Osteocyte (in vitro differentiated cells): ENCODE results near the gene HSPA4L. TPM values are rescaled to one million over a fixed set of nuclear protein-coding genes. Genes with fewer than 3 reads are reported as not detected.

ENCODE experiments used
- DNase-seq: peaks from one replicate; pipeline ENCODE4 v3.0.0; 2021; ENCODE audit warnings: mixed read lengths; ENCODE audit not compliant: unreplicated experiment; ENCODE audit errors: extremely low spot score
- H3K27ac Mint-ChIP-seq: one replicate; pipeline ENCODE4 v1.8.0; 2021; ENCODE audit warnings: mild to moderate bottlenecking, mixed read lengths; ENCODE audit not compliant: unreplicated experiment
- H3K27me3 Mint-ChIP-seq: one replicate; pipeline ENCODE4 v1.8.0; 2021; ENCODE audit warnings: mixed read lengths; ENCODE audit not compliant: unreplicated experiment
- H3K36me3 Mint-ChIP-seq: one replicate; pipeline ENCODE4 v1.8.0; 2021; ENCODE audit warnings: mixed read lengths; ENCODE audit not compliant: unreplicated experiment
- H3K4me1 Mint-ChIP-seq: one replicate; pipeline ENCODE4 v1.8.0; 2021; ENCODE audit warnings: mixed read lengths; ENCODE audit not compliant: unreplicated experiment
- H3K4me3 Mint-ChIP-seq: one replicate; pipeline ENCODE4 v1.8.0; 2021; ENCODE audit warnings: mild to moderate bottlenecking, moderate library complexity, mixed read lengths; ENCODE audit not compliant: unreplicated experiment
- H3K9me3 Mint-ChIP-seq: one replicate; pipeline ENCODE4 v1.8.0; 2021; ENCODE audit warnings: mixed read lengths; ENCODE audit not compliant: unreplicated experiment
- total RNA-seq: library from RNA; stranded (reverse); gene quantifications from 2 replicates; pipeline ENCODE4 v1.2.1, GENCODE V29; 2021
- TF ChIP-seq, protein P1 (sequence below): fragments of 200-600 bp; sonication (generic); IDR thresholded peaks from 2 replicates; pipeline ENCODE4 v1.5.0; 2021; ENCODE audit warnings: antibody characterized with exemption, mild to moderate bottlenecking, moderate library complexity

HSPA4L gene
- total RNA-seq, 1 donor from 2014 or later, result 2.5 TPM

DNA sequence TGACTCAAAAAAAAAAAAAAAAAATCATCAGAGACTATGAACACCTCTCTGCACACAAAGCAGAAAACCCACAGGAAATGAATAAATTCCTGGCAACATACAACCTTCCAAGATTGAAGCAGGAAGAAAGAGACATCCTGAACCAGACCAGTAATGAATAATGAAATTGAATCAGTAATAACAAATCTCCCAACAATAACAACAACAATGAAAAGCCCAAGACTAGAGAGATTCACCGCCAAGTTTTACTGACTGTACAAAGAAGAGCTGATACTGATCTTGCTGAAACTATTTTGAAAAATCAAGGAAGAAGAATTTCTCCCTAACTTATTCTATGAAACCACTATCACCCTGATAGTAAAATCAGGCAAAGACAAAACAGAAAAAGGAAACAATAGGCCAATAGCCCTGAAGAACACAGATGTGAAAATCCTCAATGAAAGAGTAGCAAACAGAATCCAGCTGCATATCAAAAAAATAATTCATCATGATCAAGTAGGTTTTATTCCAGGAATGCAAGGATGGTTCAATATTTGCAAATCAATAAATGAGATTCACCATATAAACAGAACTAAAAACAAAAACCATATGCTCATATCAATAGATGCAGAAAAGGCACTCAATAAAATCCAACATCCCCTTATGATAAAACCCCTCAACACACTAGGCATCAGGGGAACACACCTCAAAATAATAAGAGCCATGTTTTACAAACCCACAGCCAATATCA lies 67.5 kb downstream of the HSPA4L start:
- no peak for DNase-seq
- H3K36me3 Mint-ChIP-seq, result peaks cover 27% of the 10 kb centered on the region

DNA sequence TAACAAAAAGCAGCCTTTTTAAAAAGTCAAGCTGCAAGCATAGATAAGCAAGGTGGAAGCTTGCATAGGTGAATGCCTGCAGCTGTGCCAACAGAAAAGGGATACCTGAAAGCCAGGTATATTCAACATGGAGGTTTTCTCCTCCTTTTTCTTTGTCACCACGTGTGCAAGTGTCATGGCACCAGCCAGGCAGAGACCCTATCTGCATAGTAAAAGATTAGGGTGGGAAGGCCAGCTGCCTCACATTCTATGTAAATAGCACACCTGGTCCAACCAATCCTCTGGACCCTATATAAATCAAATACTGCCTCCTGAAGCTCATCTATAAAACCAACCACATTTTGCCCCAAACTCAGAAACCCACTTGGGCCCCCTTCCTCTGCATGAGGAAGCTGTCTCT lies 70.5 kb downstream of the HSPA4L start:
- no peak overlapping the region for H3K4me3 Mint-ChIP-seq

More for the DNA sequence above, 67.5 kb downstream of the HSPA4L start:
- Mint-ChIP-seq H3K27ac (no peak overlapping the region), H3K4me3 (no peak overlapping the region), H3K4me1 (no peaks in the 10 kb centered on the region), H3K9me3 (peaks cover 57% of the 10 kb centered on the region), H3K27me3 (no peaks in the 10 kb centered on the region)
- TF ChIP-seq, protein P1, sequence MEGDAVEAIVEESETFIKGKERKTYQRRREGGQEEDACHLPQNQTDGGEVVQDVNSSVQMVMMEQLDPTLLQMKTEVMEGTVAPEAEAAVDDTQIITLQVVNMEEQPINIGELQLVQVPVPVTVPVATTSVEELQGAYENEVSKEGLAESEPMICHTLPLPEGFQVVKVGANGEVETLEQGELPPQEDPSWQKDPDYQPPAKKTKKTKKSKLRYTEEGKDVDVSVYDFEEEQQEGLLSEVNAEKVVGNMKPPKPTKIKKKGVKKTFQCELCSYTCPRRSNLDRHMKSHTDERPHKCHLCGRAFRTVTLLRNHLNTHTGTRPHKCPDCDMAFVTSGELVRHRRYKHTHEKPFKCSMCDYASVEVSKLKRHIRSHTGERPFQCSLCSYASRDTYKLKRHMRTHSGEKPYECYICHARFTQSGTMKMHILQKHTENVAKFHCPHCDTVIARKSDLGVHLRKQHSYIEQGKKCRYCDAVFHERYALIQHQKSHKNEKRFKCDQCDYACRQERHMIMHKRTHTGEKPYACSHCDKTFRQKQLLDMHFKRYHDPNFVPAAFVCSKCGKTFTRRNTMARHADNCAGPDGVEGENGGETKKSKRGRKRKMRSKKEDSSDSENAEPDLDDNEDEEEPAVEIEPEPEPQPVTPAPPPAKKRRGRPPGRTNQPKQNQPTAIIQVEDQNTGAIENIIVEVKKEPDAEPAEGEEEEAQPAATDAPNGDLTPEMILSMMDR, result no peak

DNA sequence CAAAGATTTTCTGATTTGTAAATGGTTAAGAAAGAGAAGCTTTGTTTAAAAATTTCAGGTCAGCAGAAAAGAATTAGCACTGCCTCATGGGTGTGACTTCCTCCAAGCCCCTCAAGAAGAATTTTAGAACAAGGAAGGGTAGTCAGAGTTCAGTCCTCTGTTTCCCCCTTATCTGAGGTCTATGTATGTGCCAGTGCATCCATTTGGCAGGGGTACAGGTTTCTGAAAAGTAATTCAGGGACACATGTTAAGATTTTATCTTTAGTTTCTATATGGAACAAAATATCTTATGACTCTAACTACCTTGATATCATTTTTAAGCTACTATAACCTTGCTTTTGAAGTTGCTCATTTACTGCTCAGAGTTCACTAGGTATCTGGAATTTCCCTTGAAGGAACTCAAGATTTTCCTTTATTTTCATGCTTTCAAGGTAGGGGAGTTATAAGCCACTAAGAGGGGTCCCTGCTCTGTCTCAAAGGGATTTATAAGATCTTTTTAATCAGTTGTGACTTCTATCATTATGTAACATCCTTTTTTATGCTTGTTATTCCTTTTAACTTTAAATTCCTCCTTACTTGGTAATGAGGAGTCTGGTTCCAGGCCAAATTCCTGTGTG lies 74.2 kb downstream of the HSPA4L start:
- Mint-ChIP-seq H3K4me1 (peaks cover 14% of the 10 kb centered on the region), H3K27ac (no peak overlapping the region), H3K4me3 (no peak overlapping the region), H3K36me3 (peaks cover 13% of the 10 kb centered on the region), H3K9me3 (peaks cover 36% of the 10 kb centered on the region), H3K27me3 (no peaks in the 10 kb centered on the region)
- no peak for DNase-seq
- TF ChIP-seq, protein P1, result no peak

More for the DNA sequence above, 70.5 kb downstream of the HSPA4L start:
- no peak for DNase-seq
- H3K27ac Mint-ChIP-seq, result no peak overlapping the region
- H3K27me3 Mint-ChIP-seq, result no peaks in the 10 kb centered on the region
- peaks cover 45% of the 10 kb centered on the region for H3K9me3 Mint-ChIP-seq
- peaks cover 21% of the 10 kb centered on the region for H3K36me3 Mint-ChIP-seq
- TF ChIP-seq, protein P1, result no peak
- peaks cover 14% of the 10 kb centered on the region for H3K4me1 Mint-ChIP-seq

DNA sequence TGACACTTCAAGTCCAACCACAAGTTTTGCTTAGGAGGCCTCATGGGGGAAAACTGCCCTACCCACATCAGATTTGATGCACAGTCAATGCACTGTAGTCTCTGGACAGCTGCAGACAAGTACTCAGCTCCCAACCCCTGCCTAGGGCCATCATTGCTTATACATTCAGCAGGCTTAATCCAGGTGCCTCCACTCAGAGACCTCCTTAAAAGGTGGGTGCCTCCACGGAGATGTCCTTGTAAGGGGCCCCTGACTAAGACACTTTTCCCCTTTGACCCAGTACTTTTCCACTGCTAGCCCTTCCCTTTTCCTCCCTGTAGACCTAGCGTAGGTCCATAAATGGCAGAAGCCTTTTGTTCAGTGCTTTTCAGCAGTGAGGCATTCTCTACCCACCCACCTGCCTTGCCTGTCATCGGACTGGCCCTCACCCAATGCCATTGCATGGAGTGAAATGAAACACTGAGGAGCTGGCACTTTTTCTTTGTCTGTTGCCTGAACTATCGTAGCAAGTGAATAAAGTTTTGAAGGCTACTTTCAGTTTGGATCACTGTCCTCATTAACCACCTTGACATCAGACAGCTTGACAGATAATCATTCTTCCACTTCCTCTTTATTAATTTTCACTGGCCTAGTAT lies 74.8 kb downstream of the HSPA4L start:
- peaks cover 14% of the 10 kb centered on the region for H3K4me1 Mint-ChIP-seq
- no peak overlapping the region for H3K27ac Mint-ChIP-seq
- peaks cover 13% of the 10 kb centered on the region for H3K36me3 Mint-ChIP-seq
- H3K4me3 Mint-ChIP-seq, result no peak overlapping the region
- TF ChIP-seq, protein P1, result no peak
- H3K9me3 Mint-ChIP-seq, result peaks cover 31% of the 10 kb centered on the region
- no peaks in the 10 kb centered on the region for H3K27me3 Mint-ChIP-seq
- DNase-seq, result no peak

DNA sequence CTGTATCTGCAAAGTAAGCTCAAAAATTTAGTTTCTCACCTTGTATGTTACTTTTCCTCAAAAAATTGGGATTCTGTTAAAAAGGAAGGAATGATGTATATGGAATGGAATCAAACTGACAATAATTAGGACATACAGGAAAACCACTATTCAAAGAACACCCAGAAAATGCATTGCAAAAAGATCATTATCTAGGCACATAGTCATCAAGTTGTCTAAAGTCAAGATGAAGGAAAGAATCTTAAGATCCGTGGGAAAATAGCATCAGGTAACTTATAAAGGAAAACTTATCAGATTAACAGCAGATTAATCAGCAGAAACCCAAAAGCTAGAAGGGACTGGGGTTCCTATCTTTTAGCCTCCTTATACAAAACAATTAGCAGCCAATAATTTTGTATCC lies 75.5 kb downstream of the HSPA4L start:
- Mint-ChIP-seq H3K36me3 (peaks cover 13% of the 10 kb centered on the region), H3K4me1 (peaks cover 14% of the 10 kb centered on the region), H3K27ac (no peak overlapping the region), H3K4me3 (no peak overlapping the region), H3K27me3 (no peaks in the 10 kb centered on the region), H3K9me3 (peaks cover 28% of the 10 kb centered on the region)
- TF ChIP-seq, protein P1, result no peak
- DNase-seq, result no peak
